GM12878 (cell line): ENCODE results near the gene HSPB7. TPM values are rescaled to one million over a fixed set of nuclear protein-coding genes. Genes with fewer than 3 reads are reported as not detected.
A peak's percentile ranks its signal among the peaks of the same experiment; 100 is the strongest.

Experiments
- ATAC-seq: fragments of 200-7000 bp; cut with Tn5 transposase; 3 replicates; pipeline ENCODE4 v1.9.1; 2020; ENCODE audit warnings: mild to moderate bottlenecking, moderate library complexity
- BruUV-seq: library from RNA; stranded (reverse); fragments of 400-500 nt; replicated peaks from 2 replicates; lab custom pipeline; 2021; lab: Mats Ljungman, UMichigan
- CTCF ChIA-PET: fragments of 300-600 bp; sonication (Branson Sonifier 250); formaldehyde crosslinking; extraction: SDS; loops from one replicate; lab custom pipeline; 2021; ENCODE audit warnings: inconsistent platforms; lab: Yijun Ruan, JAX
- POLR2A ChIA-PET: fragments of 350-600 bp; formaldehyde crosslinking; extraction: SDS; loops from one replicate; lab custom pipeline; 2021; ENCODE audit warnings: inconsistent platforms; lab: Charles Lee
- RAD21 ChIA-PET: fragments of 300-600 bp; sonication (Branson Sonifier 250); formaldehyde crosslinking; loops from one replicate; lab custom pipeline; 2023; ENCODE audit warnings: antibody characterized with exemption; ENCODE audit not compliant: unreplicated experiment; lab: Charles Lee
- SMC1A ChIA-PET: fragments of 300-600 bp; sonication (Branson Sonifier 250); formaldehyde crosslinking; loops from one replicate; lab custom pipeline; 2023; ENCODE audit not compliant: unreplicated experiment, uncharacterized antibody; lab: Charles Lee
- DNase-seq: peaks from one replicate; pipeline ENCODE4 v3.0.0-alpha.2; 2011; ENCODE audit warnings: low read depth, low spot score
- FAIRE-seq: peaks from 3 replicates; lab custom pipeline; 2011; peaks lifted over from hg19 to GRCh38; lab: Jason Lieb, UNC
- H2AFZ ChIP-seq: 2 replicates; pipeline ENCODE4 v1.6.0; 2011; ENCODE audit warnings: low read depth, low read length, control low read depth; ENCODE audit not compliant: control insufficient read depth
- H3K27ac ChIP-seq: 2 replicates; pipeline ENCODE4 v1.5.1; 2011; ENCODE audit warnings: control low read depth; ENCODE audit not compliant: control insufficient read depth, insufficient read depth
- H3K27me3 ChIP-seq, 2 experiments: replicated peaks in 1 of 2; 2 replicates each; pipeline versions ENCODE4 v1.6.0 to v1.6.1; 2011; ENCODE audit warnings: low read length in 1 of 2; ENCODE audit not compliant: control insufficient read depth in 2 of 2, insufficient read depth in 2 of 2
- H3K36me3 ChIP-seq, 2 experiments: 2 replicates each; pipeline ENCODE4 v1.5.1; 2011; ENCODE audit warnings: low read length in 1 of 2; ENCODE audit not compliant: control insufficient read depth in 2 of 2, insufficient read depth in 2 of 2
- H3K4me1 ChIP-seq: 2 replicates; pipeline ENCODE4 v1.6.1; 2011; ENCODE audit warnings: mild to moderate bottlenecking, low read length, moderate library complexity, mixed read lengths; ENCODE audit not compliant: control insufficient read depth, insufficient read depth
- H3K4me2 ChIP-seq: 2 replicates; pipeline ENCODE4 v1.6.0; 2011; ENCODE audit warnings: control low read depth; ENCODE audit not compliant: control insufficient read depth, insufficient read depth
- H3K4me3 ChIP-seq: fragments of 200-600 bp; sonication (generic); 2 replicates; pipeline ENCODE4 v1.5.1; 2016
- H3K79me2 ChIP-seq: 2 replicates; pipeline ENCODE4 v1.6.0; 2011; ENCODE audit warnings: low read length; ENCODE audit not compliant: control insufficient read depth, insufficient read depth
- H3K9ac ChIP-seq: 2 replicates; pipeline ENCODE4 v1.8.0; 2011; ENCODE audit warnings: low read length, control low read depth, mixed read lengths; ENCODE audit not compliant: control insufficient read depth, insufficient read depth
- H3K9me3 ChIP-seq: replicated peaks from 3 replicates; pipeline ENCODE4 v1.5.1; 2011; ENCODE audit warnings: mild to moderate bottlenecking, low read length; ENCODE audit not compliant: control insufficient read depth, insufficient read depth
- H4K20me1 ChIP-seq: 2 replicates; pipeline ENCODE4 v1.6.0; 2011; ENCODE audit not compliant: control insufficient read depth, insufficient read depth
- BHLHE40 ChIP-seq, 2 experiments: fragments of 450-650 bp in 1 of 2; IDR thresholded peaks; 2 replicates each; pipeline ENCODE4 v1.6.1; 2011 to 2017; ENCODE audit warnings: low read depth in 2 of 2, borderline replicate concordance in 1 of 2, improper control_type of control experiment in 1 of 2, low read length in 1 of 2, mild to moderate bottlenecking in 1 of 2
- BRCA1 ChIP-seq: IDR thresholded peaks from 2 replicates; pipeline ENCODE4 v1.6.1; 2011; ENCODE audit warnings: low read depth, low read length, improper control_type of control experiment
- CHD2 ChIP-seq: IDR thresholded peaks from 2 replicates; pipeline ENCODE4 v1.6.1; 2011; ENCODE audit warnings: low read depth, low read length, improper control_type of control experiment, borderline replicate concordance
- DPF2 ChIP-seq: fragments of 450-650 bp; IDR thresholded peaks from 2 replicates; pipeline ENCODE4 v1.6.1; 2017; ENCODE audit warnings: mild to moderate bottlenecking
- EED ChIP-seq: sonication (generic); IDR thresholded peaks from 2 replicates; pipeline ENCODE4 v1.6.1; 2016; ENCODE audit warnings: antibody characterized with exemption, low read depth
- ESRRA ChIP-seq: IDR thresholded peaks from 2 replicates; pipeline ENCODE4 v1.6.1; 2012; ENCODE audit warnings: mild to moderate bottlenecking, low read length, improper control_type of control experiment
- FOXM1 ChIP-seq: IDR thresholded peaks from 2 replicates; pipeline ENCODE4 v1.6.1; 2012; ENCODE audit warnings: low read depth, mild to moderate bottlenecking, inconsistent platforms, low read length, moderate library complexity
- IKZF2 ChIP-seq, 2 experiments: fragments of 450-650 bp; IDR thresholded peaks; 2 replicates each; pipeline ENCODE4 v1.6.1; 2017; ENCODE audit warnings: mild to moderate bottlenecking in 2 of 2, moderate library complexity in 2 of 2
- MEF2A ChIP-seq: IDR thresholded peaks from 2 replicates; pipeline ENCODE4 v1.6.1; 2011; ENCODE audit warnings: low read depth, mild to moderate bottlenecking, low read length, moderate library complexity; ENCODE audit not compliant: insufficient read depth
- MEF2B ChIP-seq: fragments of 450-650 bp; IDR thresholded peaks from 2 replicates; pipeline ENCODE4 v1.6.1; 2018; ENCODE audit warnings: mild to moderate bottlenecking, moderate library complexity; ENCODE audit not compliant: partially characterized antibody, poor library complexity, severe bottlenecking
- MTA2 ChIP-seq: fragments of 450-650 bp; IDR thresholded peaks from 2 replicates; pipeline ENCODE4 v1.6.1; 2016; ENCODE audit warnings: low read depth, mild to moderate bottlenecking, moderate library complexity
- MXI1 ChIP-seq: fragments of 150-350 bp; IDR thresholded peaks from 2 replicates; pipeline ENCODE4 v1.6.1; 2011; ENCODE audit warnings: low read depth, mild to moderate bottlenecking, inconsistent platforms, low read length, improper control_type of control experiment
- NBN ChIP-seq: fragments of 450-650 bp; IDR thresholded peaks from 2 replicates; pipeline ENCODE4 v1.6.1; 2016
- NR2F1 ChIP-seq: fragments of 450-650 bp; conservative IDR thresholded peaks from 2 replicates; pipeline ENCODE4 v1.6.1; 2017; ENCODE audit warnings: mild to moderate bottlenecking
- PKNOX1 ChIP-seq: fragments of 450-650 bp; IDR thresholded peaks from 2 replicates; pipeline ENCODE4 v1.6.1; 2016; ENCODE audit warnings: mild to moderate bottlenecking
- POLR2A ChIP-seq: IDR thresholded peaks from 2 replicates; pipeline ENCODE4 v1.6.1; 2011; ENCODE audit warnings: low read depth, mild to moderate bottlenecking, low read length
- RUNX3 ChIP-seq: IDR thresholded peaks from 2 replicates; pipeline ENCODE4 v1.6.1; 2012; ENCODE audit warnings: low read length, inconsistent platforms
- SMARCA5 ChIP-seq: fragments of 450-650 bp; IDR thresholded peaks from 2 replicates; pipeline ENCODE4 v1.6.1; 2017; ENCODE audit warnings: mild to moderate bottlenecking
- SRF ChIP-seq, 2 experiments: IDR thresholded peaks; 2 replicates each; pipeline ENCODE4 v1.6.1; 2011; ENCODE audit warnings: low read depth in 2 of 2, low read length in 2 of 2, mild to moderate bottlenecking in 1 of 2, moderate library complexity in 1 of 2
- TAF1 ChIP-seq: IDR thresholded peaks from 2 replicates; pipeline ENCODE4 v1.6.1; 2011; ENCODE audit warnings: mild to moderate bottlenecking, low read depth, low read length, borderline replicate concordance
- TCF12 ChIP-seq: IDR thresholded peaks from 2 replicates; pipeline ENCODE4 v1.6.1; 2011; ENCODE audit warnings: low read depth, mild to moderate bottlenecking, low read length
- USF1 ChIP-seq: IDR thresholded peaks from 2 replicates; pipeline ENCODE4 v1.6.1; 2011; ENCODE audit warnings: borderline replicate concordance, low read depth, mild to moderate bottlenecking, moderate library complexity, mixed read lengths, low read length; ENCODE audit not compliant: insufficient read depth; ENCODE audit errors: extremely low read length
- ZNF217 ChIP-seq: fragments of 450-650 bp; IDR thresholded peaks from 2 replicates; pipeline ENCODE4 v1.6.1; 2017; ENCODE audit warnings: antibody characterized with exemption, mild to moderate bottlenecking
- ZSCAN29 ChIP-seq: fragments of 450-650 bp; IDR thresholded peaks from 2 replicates; pipeline ENCODE4 v1.6.1; 2017; ENCODE audit warnings: mild to moderate bottlenecking, moderate library complexity
- WGBS: methylation state at CpG from one replicate; pipeline ENCODE4 v1.1.6; 2016; ENCODE audit warnings: low lambda C conversion rate; ENCODE audit not compliant: insufficient replicate concordance, insufficient coverage; ENCODE audit errors: missing lambda C conversion rate; 5-methylcytosine and 5-hydroxymethylcytosine counted together
- in situ Hi-C: fragments of 300-500 bp; cut with MboI; formaldehyde crosslinking; loops from 9 replicates; pipeline ENCODE4 v1.14.3; 2018; ENCODE audit warnings: mixed read lengths
- intact Hi-C: fragments of 100-400 bp; cut with micrococcal nuclease; formaldehyde crosslinking; loops from one replicate; pipeline ENCODE4 v1.14.2; 2022; ENCODE audit not compliant: unreplicated experiment
- polyA plus RNA-seq, 11 experiments: library from polyadenylated mRNA; depleted of rRNA in 4 of 11; unstranded in 6 of 11; stranded (reverse) in 5 of 11; fragments of >200 nt; fragmentation: Nextera tagmentation in 4 of 11; fragmentation: Illumina TruSeq in 1 of 11; extraction: Ambion mirVana in 4 of 11; extraction: Trizol in 1 of 11; gene quantifications; 1 replicate in 1 of 11; 2 replicates in 10 of 11; pipeline versions ENCODE4 v1.2.1 to v1.2.3, GENCODE V29; 2011 to 2016; ENCODE audit warnings: inconsistent platforms in 2 of 11, missing spikeins in 2 of 11, low read depth in 1 of 11
- total RNA-seq, 4 experiments: library from RNA; depleted of rRNA in 3 of 4; stranded (reverse); fragments of >200 nt in 3 of 4; fragmentation: Illumina TruSeq in 1 of 4; extraction: Trizol in 1 of 4; gene quantifications; 2 replicates each; pipeline versions ENCODE4 v1.2.1 to v1.2.3, GENCODE V29; 2013 to 2021

HSPB7 gene
- total and polyA plus RNA-seq, 10 of the 15 experiments (the other 5 are each of a cell fraction or from before 2014, with no cell fraction given): 0.34 TPM; not detected in 9

GRCh38 chr1:16012590-16013219, 5.1 kb downstream of the HSPB7 start:
- peak; percentile 73 for ATAC-seq
- Histone ChIP-seq H2AFZ (peak overlapping the region; percentile 73), H3K4me3 (peak overlapping the region; percentile 63; the same call in 1 of the 2 replicates)
- RAD21 ChIA-PET: interaction anchor here (0.8 to 1.4 kb wide), 3 partner anchors 25 to 218 kb away, joined by 3 to 5 read pairs (median 3); partner anchors contain the start of gene ZBTB17
- TF ChIP-seq MXI1 (no peak), TAF1 (0 out of 2 replicates have a peak, but pooled peaks have one; percentile 33), MEF2B (peak; percentile 65), MTA2 (no peak), SMARCA5 (peak; percentile 92), ZSCAN29 (0 out of 2 replicates have a peak, but pooled peaks have one; percentile 4), USF1 (no peak), ESRRA (0 out of 2 replicates have a peak, but pooled peaks have one; percentile 53), POLR2A (peak; percentile 27; the same call in 1 of the 2 replicates), SRF (IDR thresholded peaks at IDR 0.05; ENCODE audit: low read depth in 2 of 2, low read length in 2 of 2) (0 out of 4 replicates have a peak, but pooled peaks of 1 of the 2 experiments have one; percentile 45), ZNF217 (0 out of 2 replicates have a peak, but pooled peaks have one; percentile 40), NR2F1 (peak; percentile 63), FOXM1 (no peak), RUNX3 (peak; percentile 7; the same call in 1 of the 2 replicates), IKZF2 (IDR thresholded peaks at IDR 0.05) (0 out of 4 replicates have a peak, but pooled peaks of 1 of the 2 experiments have one; percentile 9), MEF2A (peak; percentile 91), NBN (peak; percentile 24; the same call in 1 of the 2 replicates), DPF2 (peak; percentile 14), PKNOX1 (no peak), TCF12 (0 out of 2 replicates have a peak, but pooled peaks have one; percentile 15), CHD2 (peak; percentile 74; the same call in 1 of the 2 replicates), BRCA1 (no peak), EED (0 out of 2 replicates have a peak, but pooled peaks have one; percentile 58), BHLHE40 (IDR thresholded peaks at IDR 0.05; ENCODE audit: borderline replicate concordance in 1 of 2, low read depth in 2 of 2, low read length in 1 of 2) (peak in 1 of 2 experiments; percentile 42; a peak in 2 of 4 replicates)
- TF ChIP-seq, all 136 proteins: peak for 18
- FAIRE-seq (no peak), DNase-seq (peak; percentile 19)
- Histone ChIP-seq H3K4me2 (peak overlapping the region; percentile 90), H3K79me2 (no peaks in the 10 kb centered on the region), H3K27me3 (no peaks in the 10 kb centered on the region), H3K4me1 (peaks cover 33% of the 10 kb centered on the region), H4K20me1 (no peaks in the 10 kb centered on the region), H3K9ac (peak overlapping the region; percentile 50), H3K27ac (peak overlapping the region; percentile 27; the same call in 1 of the 2 replicates), H3K36me3 (no peaks in the 10 kb centered on the region), H3K9me3 (no peaks in the 10 kb centered on the region)
- CTCF ChIA-PET: interaction anchor here (0.6 to 7.5 kb wide), 5 partner anchors 9 to 221 kb away, joined by 3 to 81 read pairs (median 3); partner anchors contain the start of gene CLCNKA
- in situ Hi-C loops: no loop called here
- WGBS: 6% methylated on average over 18 of the region's 36 CpGs
- SMC1A ChIA-PET: interaction anchor here (0.8 to 4.3 kb wide), 6 partner anchors 21 to 218 kb away, joined by 3 to 17 read pairs (median 4); no protein-coding TSS in a partner anchor
- POLR2A ChIA-PET: interaction anchor here (0.8 to 1.6 kb wide), 3 partner anchors 19 to 47 kb away, joined by 3 to 4 read pairs (median 3); no protein-coding TSS in a partner anchor
- BruUV-seq: no TSS peak
- intact Hi-C loops: no loop called here
